HG02840 (cell line): Measurements from ENCODE around the gene TMX1.

Source experiments
- ATAC-seq: cut with Tn5 transposase; IDR thresholded peaks from one replicate; pipeline ENCODE4 v1.9.1; 2021; ENCODE audit warnings: mild to moderate bottlenecking, moderate library complexity, moderate number of reproducible peaks; ENCODE audit not compliant: unreplicated experiment, low FRiP score

TMX1 gene

DNA sequence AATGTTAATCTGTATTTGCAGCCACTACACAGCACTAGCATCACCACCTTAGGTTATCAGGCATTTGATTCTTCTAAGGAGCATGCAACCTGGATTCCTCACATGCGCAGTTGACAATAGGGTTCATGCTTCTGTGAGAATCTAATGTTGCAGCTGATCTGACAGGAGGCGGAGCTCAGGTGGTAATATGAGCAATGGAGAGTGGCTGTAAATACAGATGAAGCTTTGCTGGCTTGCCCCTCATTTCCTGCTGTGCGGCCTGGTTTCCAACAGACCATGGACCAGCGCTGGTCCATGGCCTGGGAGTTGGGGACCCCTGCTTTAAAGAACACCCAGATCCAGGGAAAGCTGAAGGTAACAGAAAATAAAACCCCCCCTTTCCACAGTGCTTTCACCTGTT lies 51.0 kb downstream of the TMX1 start:
- ATAC-seq, result no peak

DNA sequence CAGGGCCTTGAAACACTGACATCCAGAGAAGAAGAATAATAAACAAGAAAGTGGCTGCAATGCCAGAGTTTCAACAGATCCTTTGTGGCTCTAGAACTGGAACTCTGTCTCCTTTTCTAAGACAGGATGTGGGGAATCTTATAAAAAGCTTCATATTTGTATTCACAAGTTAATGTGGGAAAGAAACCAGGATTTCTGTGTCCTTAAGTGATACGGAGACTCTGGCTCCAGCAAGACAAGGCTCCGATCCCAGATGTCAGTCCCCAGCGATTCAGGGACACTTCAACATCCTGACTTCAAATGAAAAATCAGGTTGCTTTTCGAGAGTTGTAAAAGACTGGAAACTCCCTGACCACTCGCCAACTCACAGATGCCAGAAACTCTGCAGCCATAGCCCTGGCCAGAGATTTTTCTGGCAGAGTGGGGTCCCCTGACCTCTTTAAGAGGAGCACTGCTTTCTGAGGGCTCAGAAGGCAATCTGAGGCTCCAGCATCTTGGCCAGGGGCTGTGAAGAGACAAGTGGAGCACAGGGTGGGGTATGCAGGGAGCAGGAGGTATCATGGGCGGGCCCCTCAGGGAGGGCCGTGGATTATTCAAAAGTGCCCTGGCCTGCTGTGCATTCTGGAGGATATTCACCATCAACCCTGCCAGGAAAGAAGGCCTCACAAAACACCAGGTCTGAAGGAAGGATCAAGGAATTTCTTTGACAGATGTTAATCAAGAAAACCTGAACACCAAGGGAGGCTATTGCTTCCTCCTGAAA lies 53.3 kb downstream of the TMX1 start:
- no peak for ATAC-seq

GRCh38 chr14:51293912-51294389 lies 53.9 kb downstream of the TMX1 start:
- ATAC-seq, result no peak

DNA sequence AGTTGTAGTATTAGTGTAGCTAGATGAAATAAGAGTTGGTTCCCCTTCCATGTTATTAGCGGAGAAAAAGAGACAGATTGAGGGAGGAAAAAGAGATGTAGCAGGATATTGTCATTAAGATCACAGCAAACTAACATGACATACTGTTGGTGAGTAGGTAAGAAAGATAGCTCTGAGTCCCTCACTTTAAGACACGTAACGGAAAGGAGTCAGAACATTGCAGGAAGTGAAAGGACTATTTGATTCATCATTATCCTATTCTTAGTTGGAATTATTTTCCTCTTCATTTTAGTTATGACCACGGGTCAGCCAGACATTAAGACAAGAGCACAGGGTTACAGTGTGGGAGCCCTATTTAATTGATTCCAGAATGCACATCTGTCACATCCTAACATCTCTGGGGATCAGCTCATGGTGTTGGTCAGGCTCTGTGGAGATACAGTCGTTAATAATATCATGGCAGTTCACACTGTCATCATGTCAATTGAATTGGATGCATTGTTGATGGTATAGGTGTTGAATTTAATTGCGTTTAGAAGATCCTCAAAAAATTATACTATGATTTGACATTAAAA lies 55.0 kb downstream of the TMX1 start:
- ATAC-seq, result no peak

DNA sequence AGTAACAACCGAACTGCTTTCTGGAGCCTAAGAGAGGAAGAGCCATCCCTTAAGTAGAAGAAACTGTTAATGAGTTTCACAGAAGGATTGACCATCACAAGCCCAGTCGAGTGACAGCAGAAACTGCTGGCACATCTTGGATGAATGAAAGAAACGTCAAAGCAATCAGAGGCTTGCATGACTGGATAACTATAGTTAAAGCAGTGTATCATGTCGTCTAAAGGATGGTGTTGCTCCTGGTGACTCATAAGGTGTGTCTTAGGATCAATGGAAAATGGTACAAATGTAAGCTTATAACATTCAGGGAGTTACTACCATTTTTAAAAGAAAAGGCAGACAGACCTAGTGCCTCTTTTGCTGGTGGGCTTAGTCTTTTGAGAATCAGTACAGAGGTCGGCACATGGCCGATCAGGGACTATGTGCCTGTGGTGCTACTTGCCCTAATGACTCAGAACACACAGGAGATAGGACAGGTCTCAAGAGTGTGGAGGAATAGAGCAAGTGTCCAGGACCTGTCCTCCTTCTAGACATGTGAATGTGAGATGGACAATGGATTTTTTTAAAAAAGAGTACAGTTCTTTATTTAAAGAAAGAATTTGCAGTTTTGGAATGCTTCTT lies 55.7 kb downstream of the TMX1 start:
- no peak for ATAC-seq

DNA sequence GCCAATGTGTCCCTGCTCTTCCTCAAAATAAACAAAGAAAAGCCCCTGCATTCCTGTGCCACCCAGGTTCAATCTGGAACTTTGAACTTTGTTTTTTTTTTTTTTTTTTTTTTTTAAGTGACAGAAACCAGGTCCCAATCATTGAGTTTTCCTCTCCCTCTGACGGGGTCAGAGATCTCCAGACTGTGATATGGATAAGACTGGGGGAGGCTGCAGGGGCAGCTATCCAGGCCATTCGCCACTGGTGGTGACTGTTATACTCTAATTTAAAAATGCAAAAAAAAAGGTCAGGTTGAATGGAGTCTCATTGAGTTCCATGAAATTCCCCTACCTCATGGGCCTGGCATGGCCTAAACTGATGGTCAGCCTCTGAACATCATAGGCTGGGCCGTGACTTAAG lies 57.0 kb downstream of the TMX1 start:
- ATAC-seq, result no peak

- no peak for ATAC-seq
These were observed 58.8 kb downstream of the TMX1 start for GRCh38 chr14:51298895-51299294.

GRCh38 chr14:51302295-51303030 lies 62.4 kb downstream of the TMX1 start:
- ATAC-seq, result no peak

- ATAC-seq, result no peak
These were observed 64.4 kb downstream of the TMX1 start for GRCh38 chr14:51304438-51304837.

DNA sequence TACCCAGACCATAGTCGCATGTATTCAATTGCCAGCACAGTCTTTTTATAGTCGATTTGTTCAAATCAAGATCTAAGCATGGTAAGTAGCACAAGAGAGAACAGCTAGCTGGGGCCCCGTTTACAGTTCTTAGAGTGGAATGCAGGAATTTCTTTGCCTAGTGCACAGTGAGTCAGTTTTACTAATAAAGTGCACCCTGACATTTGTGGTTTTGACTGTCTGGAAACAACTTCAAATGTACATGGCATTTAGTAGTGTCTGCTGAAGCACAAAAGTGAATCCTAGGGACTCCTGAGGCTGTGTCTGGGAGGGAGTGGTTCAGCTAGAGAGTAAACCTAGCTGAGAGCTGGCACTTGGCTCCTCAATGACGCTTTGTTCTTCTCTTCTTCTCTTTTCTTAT lies 64.9 kb downstream of the TMX1 start:
- ATAC-seq, result no peak

- no peak for ATAC-seq
These were observed 65.7 kb downstream of the TMX1 start for GRCh38 chr14:51305751-51306150.
